ENCODE measurements around the gene EIF2D. TPM values are rescaled to one million over a fixed set of nuclear protein-coding genes. Genes with fewer than 3 reads are reported as not detected.

EIF2D gene
- total and polyA plus RNA-seq, 2 of the 8 experiments (the other 6 are each of a cell fraction or from before 2014, with no cell fraction given): 36.1 to 37.1 TPM

GRCh38 chr1:206544562-206545257 is 67.6 kb downstream of the EIF2D start (continued):
- TF ChIP-seq USF2 (IDR thresholded peaks at IDR 0.05; ENCODE audit: low read length) (peak; percentile 72), SIX5 (IDR thresholded peaks at IDR 0.05; ENCODE audit: low read depth, low read length) (no peak)

Other genes starting within 250 kb of the EIF2D start
- 8.6 and 9.8 TPM in 2 replicates for gene IKBKE, start 142.0 kb downstream of the EIF2D start, total RNA-seq (2021; fragmentation: NEBNext Ultra II Directional; extraction: Animal tissue kit (Norgen Biotek cat#: 25700))
- gene IKBKE, start 142.0 kb downstream of the EIF2D start, polyA plus RNA-seq (2011; rRNA removed): 9.1 and 12.0 TPM in 2 replicates
- gene RASSF5, start 104.9 kb downstream of the EIF2D start, total RNA-seq (2021; fragmentation: NEBNext Ultra II Directional; extraction: Animal tissue kit (Norgen Biotek cat#: 25700)): 1.8 and 2.3 TPM in 2 replicates
- gene RASSF5, start 104.9 kb downstream of the EIF2D start, polyA plus RNA-seq (2011; rRNA removed): 0.82 and 1.2 TPM in 2 replicates
- 7.7 and 8.5 TPM in 2 replicates for gene DYRK3, start 23.1 kb upstream of the EIF2D start, total RNA-seq (2021; fragmentation: NEBNext Ultra II Directional; extraction: Animal tissue kit (Norgen Biotek cat#: 25700))
- gene DYRK3, start 23.1 kb upstream of the EIF2D start, polyA plus RNA-seq (2011; rRNA removed): 1.4 and 2.1 TPM in 2 replicates
- 44.9 and 46.6 TPM in 2 replicates for gene MAPKAPK2, start 72.4 kb upstream of the EIF2D start, total RNA-seq (2021; fragmentation: NEBNext Ultra II Directional; extraction: Animal tissue kit (Norgen Biotek cat#: 25700))
- gene MAPKAPK2, start 72.4 kb upstream of the EIF2D start, polyA plus RNA-seq (2011; rRNA removed): 27.5 and 36.9 TPM in 2 replicates
- not detected in 2 replicates for gene IL19, start 158.3 kb upstream of the EIF2D start, total RNA-seq (2021; fragmentation: NEBNext Ultra II Directional; extraction: Animal tissue kit (Norgen Biotek cat#: 25700))
- gene IL19, start 158.3 kb upstream of the EIF2D start, polyA plus RNA-seq (2011; rRNA removed): not detected in 2 replicates
- gene IL10, start 160.0 kb upstream of the EIF2D start, total RNA-seq (2021; fragmentation: NEBNext Ultra II Directional; extraction: Animal tissue kit (Norgen Biotek cat#: 25700)): not detected in 2 replicates
- gene IL10, start 160.0 kb upstream of the EIF2D start, polyA plus RNA-seq (2011; rRNA removed): not detected in 2 replicates

Data from H1 (cell line).